ENCODE results near the gene GRIK4.
A peak's percentile ranks its signal among the peaks of the same experiment; 100 is the strongest.

The GRIK4 gene

DNA sequence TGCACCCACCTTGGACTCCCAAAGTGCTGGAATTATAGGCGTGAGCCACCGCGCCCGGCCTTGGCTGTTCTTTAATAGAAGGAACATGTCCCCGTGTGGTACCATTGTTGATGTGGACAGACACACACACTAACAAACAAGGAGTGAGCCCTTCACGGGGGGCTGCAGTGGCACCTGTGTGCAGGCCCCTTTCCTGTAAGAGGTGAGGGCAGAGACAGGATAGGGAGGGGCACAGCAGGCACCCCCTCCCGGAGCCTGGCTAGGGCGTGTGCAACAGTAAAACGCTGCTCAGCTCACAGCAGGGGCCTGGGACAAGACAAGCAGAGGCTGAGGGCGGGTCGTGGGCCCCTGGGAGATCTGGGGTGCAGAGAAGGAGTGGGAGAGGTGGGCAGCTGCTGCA, 37.8 kb downstream of the GRIK4 start:
- DNase-seq (ENCODE audit: low read depth in 2 of 2) = no peak

DNA sequence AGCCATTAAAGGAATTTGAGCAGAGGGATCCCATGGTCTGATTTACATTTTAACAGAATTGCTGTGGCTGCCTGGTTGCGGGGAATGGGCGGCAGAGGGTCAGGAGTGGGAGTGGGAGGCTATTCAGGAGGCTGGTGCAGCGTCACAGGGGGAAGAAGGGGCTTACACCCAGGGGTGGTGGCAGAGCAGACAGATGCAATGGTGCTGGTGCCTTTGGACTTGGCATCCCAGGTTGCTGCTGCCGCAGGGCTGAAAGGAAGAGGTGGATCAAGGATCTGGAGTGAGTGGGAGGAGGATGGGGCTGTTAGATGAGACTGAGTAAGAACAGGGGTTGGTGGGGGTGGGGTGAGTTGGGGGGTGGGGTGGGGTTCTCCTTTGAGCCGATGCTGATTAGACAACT, 38.5 kb downstream of the GRIK4 start:
- DNase-seq (ENCODE audit: low read depth in 2 of 2) = no peak

DNA sequence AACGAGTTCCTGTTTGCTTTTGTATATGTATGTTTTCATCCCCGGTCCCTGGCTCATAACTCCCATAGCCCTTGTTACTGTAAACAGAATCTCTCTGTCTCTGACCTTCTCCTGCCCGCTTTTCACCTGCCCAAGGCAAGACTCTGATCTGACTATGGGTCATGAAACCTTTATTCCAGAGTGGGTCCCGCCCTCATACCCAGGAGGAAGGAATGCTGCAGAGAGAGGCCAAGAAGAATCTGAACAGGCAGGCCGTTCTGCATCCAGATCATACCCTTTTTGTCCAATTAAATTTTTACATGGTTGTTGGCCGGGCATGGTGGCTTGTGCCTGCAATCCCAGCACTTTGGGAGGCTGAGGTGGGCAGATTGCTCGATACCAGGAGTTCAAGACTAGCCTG, 39.6 kb downstream of the GRIK4 start:
- no peak for DNase-seq (ENCODE audit: low read depth in 2 of 2)

DNA sequence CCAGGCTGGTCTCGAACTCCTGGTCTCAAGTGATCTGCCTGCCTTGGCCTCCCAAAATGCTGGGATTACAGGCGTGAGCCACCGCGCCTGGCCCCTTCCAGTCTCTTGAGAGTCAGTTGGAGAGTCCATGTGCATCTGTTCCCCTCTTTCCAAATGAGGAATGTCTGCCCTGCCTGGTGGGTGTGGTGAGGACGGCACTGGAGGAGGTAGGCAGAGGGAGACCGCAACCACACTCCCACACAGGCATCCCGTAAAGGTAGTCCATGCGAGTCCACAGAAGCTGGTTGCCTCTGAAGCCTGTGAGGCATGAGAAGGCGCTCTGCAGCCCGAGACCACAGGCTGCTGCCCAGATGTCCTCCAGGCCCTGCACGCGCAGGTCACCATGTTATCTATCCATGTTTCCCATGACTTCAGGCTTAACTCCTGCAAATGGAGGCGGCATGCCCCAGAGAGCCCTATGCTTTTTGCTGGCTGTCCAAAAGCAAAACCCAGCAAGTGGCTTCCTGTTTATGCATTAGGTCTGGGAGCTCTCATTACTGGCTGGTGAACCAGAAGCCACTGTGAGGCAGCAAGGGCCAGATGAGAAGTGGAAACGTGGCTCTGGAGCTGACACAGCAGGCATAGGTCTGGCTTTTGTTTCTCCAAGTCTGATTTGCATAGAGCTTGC, 43.4 kb downstream of the GRIK4 start:
- no peak for DNase-seq (ENCODE audit: low read depth in 2 of 2)

DNA sequence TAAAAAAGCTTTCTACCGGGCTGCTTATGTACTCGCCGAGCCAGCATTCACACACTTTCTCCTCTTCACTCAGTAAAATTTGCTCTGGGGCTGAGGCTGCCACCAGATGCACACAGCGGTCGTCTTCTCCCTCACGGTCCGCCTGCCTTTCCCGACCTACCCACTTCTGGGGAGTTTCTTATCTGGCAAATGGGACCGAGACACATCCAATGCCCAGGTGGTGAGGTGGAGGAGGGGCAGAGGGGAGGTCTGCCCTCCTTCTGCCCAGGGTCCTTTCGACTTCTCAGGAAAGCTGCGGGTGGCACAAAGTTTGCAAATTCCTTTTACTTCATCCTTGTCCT, 43.9 kb downstream of the GRIK4 start:
- DNase-seq (ENCODE audit: low read depth in 2 of 2) = no peak

DNA sequence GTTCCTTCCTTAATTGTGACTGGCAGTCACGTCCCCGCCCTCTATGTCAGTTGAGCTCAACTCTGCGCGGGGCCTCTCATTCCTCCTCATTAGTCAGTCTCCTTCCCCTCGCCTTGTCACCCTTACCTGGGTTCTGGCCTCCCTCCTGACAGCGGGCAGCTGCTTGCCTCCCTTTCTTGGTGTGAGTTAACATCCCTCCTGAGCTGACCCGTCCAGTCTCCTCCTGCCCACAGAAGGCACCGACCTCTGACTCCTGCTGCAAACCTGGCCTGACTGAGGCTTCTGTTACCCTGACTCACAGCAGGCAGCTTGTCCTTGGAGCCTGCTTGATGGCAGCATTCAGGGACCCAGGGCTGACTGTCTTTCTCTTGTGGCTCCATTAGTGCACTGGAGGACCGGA, 45.2 kb downstream of the GRIK4 start:
- no peak for DNase-seq (ENCODE audit: low read depth in 2 of 2)

DNA sequence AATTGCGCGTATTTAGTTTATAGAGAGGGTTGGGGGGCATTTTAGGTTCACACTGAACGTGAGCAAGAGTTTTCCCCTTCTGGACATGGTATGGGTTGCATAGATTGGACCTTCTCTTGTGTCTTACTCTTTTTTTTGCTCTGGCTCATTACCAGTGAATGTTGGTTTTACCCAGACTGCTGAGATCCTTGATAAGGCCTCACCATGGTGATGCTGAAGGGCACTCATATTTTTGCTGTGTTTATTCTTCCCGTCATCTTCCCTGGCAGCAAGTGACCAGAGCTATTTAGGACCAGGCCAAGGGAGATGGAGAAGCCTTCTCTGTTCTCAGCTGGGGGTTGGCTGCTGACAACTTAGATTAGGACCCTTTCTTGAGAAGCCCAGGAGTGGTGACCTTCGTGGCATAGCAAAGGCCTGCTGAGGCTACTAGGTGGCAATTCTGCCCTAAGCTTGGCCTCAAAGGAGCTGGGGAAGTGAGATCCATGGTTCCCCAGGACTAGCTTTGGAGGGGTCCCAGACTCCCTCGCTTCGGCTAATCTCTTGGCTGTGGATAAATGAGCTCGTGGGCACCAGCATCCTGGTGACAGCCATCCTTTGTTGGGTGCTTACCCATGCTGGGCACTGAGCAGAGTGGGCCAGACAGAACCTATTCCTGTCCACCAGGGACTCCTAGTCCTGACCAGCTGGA, 47.3 kb downstream of the GRIK4 start:
- no peak for DNase-seq (ENCODE audit: low read depth in 2 of 2)

DNA sequence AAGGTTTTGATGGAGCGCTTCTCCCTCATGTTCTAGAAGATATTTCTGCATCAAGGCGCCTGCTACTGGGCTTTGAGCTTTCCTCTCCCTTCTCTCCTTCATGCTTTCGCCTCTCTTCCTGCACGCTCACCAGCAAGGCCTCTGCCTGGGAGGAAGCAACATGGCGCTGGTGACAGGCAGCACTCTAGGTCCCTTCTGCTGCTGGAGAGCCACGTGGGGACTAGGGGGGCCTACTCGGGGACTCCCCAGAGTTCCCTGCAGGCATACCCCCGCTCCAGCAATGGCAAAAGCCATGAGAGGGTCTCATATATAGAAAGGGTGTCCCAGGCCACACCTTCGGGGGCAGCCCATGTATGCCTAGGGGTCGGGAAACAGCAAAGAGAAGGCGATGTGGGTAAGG, 49.7 kb downstream of the GRIK4 start:
- no peak for DNase-seq (ENCODE audit: low read depth in 2 of 2)

DNA sequence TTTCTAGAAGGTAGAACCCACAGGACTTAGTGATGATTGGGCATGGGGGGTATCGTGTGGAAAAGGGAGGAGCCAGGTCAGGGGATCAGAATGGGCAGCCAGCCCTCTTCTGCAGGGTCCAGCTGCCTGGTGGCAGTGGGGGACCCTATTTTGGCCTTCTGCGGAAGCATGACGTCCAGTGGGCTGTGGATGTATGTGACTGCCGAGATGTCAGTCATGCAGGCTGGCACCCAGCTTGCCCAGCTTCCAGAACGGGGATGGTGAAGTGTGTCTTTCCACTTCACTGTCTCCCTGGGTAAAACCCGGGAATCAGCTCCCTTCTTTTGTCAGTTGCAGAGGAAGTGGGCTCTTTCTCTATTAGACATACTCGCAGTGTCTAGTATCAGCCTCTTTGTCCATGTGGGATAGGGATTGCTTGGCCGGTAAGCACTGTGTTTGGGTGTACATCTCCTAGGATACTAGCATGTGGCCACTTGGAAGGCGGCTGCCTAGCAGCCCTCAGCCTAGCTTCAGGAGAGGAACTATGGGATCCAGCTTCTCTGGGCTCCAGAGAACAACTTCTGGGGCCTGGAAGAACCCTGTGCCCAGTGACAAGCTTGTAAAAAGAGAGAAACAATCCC, 51.4 kb downstream of the GRIK4 start:
- no peak for DNase-seq (ENCODE audit: low read depth in 2 of 2)

DNA sequence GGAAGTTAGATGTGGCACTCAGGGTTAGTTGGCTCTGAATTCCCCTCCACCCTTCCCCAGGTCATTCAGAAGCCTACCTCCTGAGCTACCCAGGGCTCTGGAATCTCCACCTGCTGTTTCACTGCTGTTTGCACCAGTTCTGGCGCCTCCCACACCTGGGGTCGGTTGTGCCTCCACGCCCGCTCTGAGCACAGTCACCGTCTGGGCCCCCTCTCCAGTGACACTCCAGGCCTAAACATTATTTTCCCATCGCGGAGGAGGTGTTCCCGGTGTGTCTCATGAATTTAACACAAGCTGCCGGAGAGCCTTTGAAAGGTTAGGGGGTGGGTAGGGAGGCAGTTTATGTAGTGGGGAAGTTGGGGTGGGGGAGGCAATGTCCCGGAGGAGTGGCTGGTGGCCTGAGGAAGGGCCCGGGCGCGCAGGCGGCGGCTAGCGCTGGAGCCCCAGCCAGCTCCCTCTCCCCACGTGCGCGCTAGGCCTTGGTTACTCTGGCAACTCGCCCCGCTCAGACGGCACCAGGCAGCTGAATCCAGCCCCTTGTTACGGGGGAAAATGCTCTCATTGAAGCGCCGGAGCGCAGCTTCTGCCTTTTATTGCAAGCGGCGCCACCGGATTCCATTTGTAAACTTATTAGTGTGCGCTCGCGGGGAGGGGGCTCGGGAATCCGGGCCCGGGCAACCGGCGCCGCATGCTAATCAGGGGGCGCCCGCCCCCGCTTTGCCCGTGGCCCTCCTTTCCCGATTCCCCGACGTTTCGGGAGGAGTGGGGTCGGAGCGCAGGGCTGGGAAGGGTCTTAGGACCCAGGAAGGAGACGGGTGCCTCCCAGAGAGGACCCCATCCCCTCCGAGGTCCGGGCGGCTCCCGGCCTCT, 52.4 kb downstream of the GRIK4 start:
- DNase-seq (ENCODE audit: low read depth in 2 of 2) = no peak

DNA sequence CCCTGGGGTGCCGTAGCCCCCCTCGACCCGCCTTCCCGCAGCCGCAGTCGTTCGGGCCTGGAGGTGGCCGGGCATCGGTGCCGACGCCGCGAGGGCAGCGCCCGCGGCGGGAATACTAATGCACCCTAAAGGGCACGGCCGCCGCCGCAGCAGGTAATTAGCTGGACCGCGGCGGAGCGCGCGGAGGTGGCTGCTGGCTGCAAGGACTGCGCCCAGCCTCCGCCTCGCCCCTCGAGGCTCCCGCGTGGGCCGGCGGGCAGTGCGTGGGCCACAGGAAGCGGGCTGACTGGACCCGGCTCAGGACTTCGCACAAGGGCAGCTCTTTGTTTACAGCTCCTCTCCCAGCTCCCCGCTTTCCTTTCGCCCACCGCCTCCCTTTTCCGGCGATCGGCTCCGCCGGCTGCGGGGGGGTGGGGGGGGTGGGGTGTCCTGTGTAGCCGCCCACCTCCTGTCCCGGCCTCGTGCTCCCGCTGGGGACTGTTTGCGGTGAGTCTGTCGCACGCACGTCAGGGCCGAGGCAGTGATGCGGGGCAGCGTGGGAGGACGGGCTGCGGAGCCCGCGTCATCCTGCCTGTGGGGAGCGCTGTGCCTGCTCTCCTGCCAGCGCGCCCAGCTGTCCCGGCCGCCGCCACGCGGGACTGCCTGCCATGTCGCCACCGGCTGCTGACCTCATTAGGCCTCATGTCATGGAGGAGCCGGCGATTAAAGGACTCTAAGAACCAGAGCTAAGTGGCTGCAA, 53.2 kb downstream of the GRIK4 start:
- DNase-seq (ENCODE audit: low read depth in 2 of 2) = peak; percentile 14 to 27

DNA sequence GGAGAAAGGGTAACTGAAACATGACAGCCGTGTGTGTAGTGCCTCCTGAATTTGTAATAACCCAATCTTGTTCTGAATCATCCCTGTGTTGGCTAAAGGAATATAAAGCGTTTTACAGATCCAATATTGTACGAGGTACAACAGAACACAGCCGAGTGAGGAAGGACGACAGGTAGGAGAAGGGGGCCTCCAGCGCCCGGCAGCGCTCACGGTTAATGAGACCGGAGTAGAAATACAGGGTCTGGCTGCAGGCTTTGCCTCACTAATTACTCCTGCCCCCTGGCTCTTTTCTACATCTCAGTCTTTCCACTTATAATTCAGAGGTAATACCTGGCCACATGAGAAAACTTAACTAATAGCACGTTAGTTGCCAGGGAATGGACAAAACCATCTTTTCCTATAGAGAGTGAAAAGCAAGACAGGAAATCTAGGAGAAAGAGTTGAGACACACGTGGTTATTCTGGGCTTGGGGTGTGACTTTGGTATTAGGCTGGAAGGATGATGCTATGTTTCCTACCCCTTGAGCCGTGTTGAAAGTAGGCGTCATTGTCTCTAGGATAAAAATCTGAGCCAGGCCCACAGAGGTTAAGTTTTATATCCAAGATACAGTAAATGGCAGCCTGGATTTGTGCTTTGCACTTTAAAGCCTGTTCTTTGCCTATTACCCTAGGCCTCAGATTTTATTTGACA, 54.1 kb downstream of the GRIK4 start:
- DNase-seq (ENCODE audit: low read depth in 2 of 2) = no peak

DNA sequence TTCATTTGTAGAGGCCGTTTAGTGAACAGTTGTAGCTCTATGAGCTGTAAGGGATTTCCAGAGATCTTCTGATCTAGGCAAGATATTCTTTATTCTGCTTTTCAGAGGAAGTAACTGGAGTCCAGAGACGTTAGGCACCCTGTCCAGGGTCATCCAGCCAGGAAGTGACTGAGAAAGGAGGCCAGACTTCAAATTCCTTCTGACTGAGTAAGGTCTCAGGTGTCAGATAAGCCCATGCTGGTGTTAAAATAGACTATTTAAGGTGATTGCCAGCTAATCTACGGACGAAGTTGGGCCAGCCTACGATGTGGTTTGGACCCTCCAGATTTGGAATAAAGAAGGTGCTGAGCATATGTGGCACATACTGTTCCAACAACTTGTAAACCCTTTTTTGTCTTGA, 54.6 kb downstream of the GRIK4 start:
- no peak for DNase-seq (ENCODE audit: low read depth in 2 of 2)

DNA sequence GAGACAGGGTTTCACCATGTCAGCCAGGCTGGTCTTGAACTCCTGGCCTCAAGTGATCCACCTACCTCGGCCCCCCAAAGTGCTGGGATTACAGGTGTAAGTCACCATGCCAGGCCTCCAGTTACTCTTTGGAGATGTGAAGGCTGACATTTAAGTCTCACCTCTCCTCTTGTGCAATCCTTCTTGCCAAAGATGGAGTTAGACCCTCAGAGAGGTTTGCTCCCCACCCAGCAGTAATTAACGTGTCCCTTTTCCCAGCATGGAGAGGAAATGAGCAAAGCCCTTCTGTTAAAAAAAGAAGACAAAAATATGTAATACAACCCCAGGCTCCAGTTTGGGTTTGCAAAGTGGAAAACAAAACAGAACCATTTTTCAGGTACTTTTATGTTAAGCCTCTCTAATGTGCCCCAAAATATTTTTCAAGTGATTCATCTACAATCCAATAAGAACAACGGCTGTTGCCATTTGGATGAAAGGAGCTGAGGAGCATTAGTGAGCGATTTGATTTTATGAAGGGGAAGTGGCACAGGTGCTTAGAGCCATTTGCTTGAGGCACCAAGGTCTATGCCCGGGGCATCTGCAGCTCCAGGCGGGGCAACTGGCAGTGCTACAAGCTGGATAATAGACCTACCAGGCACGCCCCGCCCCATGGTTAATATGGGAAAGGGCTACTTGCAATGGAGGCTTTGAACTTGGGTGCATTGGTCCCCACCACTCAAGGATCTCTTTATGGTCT, 57.2 kb downstream of the GRIK4 start:
- no peak for DNase-seq (ENCODE audit: low read depth in 2 of 2)

DNA sequence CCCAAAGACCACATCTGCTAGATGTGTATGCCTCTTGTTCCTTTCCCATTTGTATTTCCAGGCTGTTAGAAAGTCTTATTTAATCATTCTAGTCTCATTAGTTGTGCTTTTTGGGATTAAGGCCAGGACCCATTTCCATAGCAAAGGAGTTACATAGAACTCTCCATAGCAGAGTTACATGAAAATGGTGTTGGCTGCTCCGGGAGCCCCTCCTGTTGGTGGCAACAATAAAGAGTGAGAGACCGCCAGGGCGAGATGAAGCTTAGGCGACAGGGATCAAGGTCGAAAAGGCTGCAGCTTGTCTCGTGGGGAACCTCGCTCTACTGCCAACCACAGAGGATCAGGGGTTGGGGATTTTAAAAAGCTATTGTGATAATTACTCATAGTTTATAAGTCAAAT, 58.3 kb downstream of the GRIK4 start:
- DNase-seq (ENCODE audit: low read depth in 2 of 2) = no peak

DNA sequence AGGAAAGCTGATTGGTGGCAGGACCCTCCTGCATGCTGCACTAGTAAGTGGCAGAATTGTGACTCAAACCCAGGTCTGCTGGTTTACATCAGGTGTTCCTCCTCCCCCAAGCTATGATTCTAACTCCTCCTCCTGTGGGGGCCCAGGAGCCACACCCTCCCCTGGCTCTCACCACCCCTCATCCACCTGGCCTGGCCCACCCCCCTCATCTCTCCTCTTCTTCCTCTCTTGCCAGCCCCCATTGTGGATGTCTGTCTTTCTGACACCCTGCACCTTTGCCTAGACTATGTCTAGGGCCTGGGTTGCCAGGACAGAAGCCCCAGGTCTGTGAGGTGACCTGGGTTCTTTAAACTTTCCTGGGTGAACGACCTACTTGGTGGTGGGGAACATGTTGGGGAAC, 59.9 kb downstream of the GRIK4 start:
- DNase-seq (ENCODE audit: low read depth in 2 of 2) = no peak

DNA sequence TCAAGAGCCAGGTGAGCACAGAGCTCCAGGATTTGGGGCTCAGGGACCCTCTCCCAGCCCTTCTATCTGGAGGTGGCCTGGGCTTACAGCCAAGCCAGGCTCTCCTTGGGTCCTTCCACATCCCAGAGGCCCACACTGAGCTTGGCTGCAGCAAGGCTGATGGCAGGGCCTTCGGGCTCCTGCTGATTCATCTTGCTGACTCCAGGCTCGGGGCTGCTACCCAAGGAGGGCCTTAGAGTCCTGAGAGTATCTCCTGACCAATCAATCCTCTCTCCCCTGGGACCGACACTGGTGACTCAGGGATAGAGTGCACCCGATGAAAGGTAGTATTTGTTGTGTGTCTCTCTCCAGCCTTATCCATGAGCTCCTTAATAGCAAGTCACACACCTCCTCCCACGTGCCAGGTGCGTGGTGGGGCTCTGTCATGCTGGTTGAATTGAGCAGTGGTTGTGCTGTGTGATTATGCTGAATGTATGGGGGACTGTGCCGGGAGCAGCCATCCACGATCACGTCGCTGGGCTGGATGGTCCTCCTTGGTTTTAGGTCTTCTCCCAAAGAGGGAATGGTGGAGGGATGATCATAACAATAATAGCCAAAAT, 62.3 kb downstream of the GRIK4 start:
- DNase-seq (ENCODE audit: low read depth in 2 of 2) = no peak

DNA sequence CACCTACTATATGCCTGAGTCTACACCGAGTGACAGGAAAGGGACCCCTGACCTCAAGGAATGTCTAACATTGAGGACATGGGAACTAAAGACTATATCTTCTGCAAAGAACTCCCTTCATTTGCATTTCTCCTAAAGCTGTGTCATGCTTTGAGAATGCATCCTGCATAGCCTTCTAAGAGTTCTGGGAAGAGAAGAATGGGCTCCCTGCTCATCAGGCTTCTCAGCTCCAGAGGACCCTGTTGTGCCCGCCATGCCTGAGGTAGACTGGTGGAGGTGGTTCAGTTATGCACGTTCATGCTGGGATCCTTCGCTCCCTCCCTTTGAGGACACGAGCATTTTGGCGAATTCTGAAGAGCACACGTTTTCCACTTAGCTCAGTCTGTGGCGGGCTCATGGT, 63.3 kb downstream of the GRIK4 start:
- DNase-seq (ENCODE audit: low read depth in 2 of 2) = no peak

DNA sequence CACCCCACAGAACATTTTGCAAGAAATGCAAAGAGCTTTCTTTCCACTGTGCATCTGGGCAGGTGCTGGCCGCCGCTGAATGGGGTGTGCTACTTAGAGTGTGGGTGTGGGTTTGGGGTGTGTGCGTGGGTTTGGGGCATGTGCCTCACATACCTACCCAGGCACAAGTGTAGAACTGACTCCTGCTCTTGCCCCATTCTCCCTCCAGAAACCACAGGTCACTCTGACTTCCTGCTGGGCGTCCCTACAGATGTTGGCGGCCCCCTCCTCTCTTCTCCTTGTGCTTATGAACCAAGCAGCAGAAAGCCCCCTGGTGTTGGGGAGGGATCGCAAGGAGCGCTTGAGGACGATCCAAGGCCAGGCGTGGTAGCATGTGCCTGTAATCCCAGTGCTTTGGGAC, 63.9 kb downstream of the GRIK4 start:
- DNase-seq (ENCODE audit: low read depth in 2 of 2) = no peak

DNA sequence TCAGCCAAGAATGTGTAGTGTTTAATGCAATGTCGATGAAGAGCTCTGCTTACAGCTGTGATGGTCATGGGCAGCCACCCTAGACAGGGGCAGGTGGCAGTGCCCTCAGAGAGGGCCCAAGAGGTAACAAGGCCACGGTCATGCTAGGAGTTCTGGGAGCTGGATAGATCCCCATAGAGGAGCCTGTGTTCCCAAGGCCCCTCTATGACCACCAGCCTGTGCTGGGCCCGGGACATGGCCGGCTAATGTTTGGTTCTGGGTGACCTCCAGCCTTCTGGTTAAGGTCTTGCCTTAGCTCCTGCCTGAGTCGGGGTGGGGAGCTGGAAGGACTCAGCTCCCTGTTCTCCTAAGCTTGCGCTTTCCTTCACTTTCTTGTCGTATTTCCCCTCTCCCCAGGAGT, 65.1 kb downstream of the GRIK4 start:
- DNase-seq (ENCODE audit: low read depth in 2 of 2) = no peak
